ENCODE data around the gene PARD3. TPM values are rescaled to one million over a fixed set of nuclear protein-coding genes. Genes with fewer than 3 reads are reported as not detected.

Gene PARD3
- total RNA-seq, 1 donor from 2014 or later = 58.7 TPM

DNA sequence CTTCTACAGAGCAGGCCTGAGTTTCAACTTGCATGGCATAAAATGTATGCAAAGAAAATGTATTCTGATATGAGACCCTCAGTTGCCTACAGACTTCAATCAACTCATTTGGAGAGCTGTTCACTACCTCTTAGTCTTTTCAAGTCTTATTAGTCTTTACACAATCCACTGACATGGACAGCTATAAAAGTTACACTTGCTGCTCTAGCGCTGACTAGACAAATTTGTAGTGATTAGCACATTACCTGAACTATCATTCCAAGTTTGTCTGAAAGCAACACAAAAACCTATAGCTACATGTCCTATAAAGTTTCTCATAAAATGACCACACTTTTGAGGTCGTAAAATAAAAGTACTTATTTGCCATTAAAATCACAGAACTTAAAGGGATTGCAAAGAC is 83.9 kb downstream of the PARD3 start:
- Histone ChIP-seq H3K27me3 (no peaks in the 10 kb centered on the region), H3K36me3 (no peaks in the 10 kb centered on the region), H3F3A (ENCODE audit: low read depth) (no peaks in the 10 kb centered on the region), H2AFZ (replicated peaks) (no peak overlapping the region), H3K79me2 (ENCODE audit: low read depth) (peaks cover 98% of the 10 kb centered on the region), H3K27ac (no peak overlapping the region), H3K4me1 (peaks cover 5% of the 10 kb centered on the region), H3K9ac (no peak overlapping the region), H4K20me1 (ENCODE audit: low read depth) (peaks cover 65% of the 10 kb centered on the region), H3K4me2 (no peak overlapping the region), H3K9me3 (ENCODE audit: low read depth) (no peaks in the 10 kb centered on the region), H3K4me3 (no peak overlapping the region)
- H3K4me1 Mint-ChIP-seq = peaks cover 34% of the 10 kb centered on the region
- no peak overlapping the region for H3K4me3 Mint-ChIP-seq
- no peaks in the 10 kb centered on the region for H3K27me3 Mint-ChIP-seq (ENCODE audit: insufficient read depth, low read depth)
- no peaks in the 10 kb centered on the region for H3K9me3 Mint-ChIP-seq
- no peaks in the 10 kb centered on the region for H3K36me3 Mint-ChIP-seq
- no peak for DNase-seq (ENCODE audit: low spot score)
- H3K27ac Mint-ChIP-seq = no peak overlapping the region
- no peak for TF ChIP-seq EZH2phosphoT487 (IDR thresholded peaks at IDR 0.05)

DNA sequence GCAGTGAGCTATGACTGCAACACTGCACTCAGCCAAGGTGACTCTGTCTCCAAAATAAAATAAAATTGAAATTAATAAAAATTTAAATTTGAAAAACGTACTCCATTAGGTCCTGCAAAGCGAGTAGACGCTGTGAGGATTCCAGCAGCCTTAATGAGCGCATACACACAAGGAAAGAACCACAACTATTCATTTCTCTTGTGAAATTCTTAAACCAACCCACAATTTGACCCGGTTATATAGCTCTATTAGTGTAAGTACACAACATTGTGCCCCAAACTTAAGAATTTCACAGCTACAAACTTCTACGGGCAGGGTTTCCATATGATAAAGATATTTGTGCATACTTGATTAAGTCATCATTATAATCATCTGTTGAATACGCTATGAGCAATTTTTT is 84.4 kb downstream of the PARD3 start:
- H3K79me2 ChIP-seq (ENCODE audit: low read depth) = peaks cover 98% of the 10 kb centered on the region

GRCh38 chr10:34729619-34730018 is 85.5 kb downstream of the PARD3 start:
- TF ChIP-seq CTCF (IDR thresholded peaks at IDR 0.05) (no peak), EZH2 (IDR thresholded peaks at IDR 0.05) (no peak), EZH2phosphoT487 (IDR thresholded peaks at IDR 0.05) (no peak)
- H3K27me3 Mint-ChIP-seq (ENCODE audit: insufficient read depth, low read depth) = no peaks in the 10 kb centered on the region
- H3K79me2 ChIP-seq (ENCODE audit: low read depth) = peaks cover 96% of the 10 kb centered on the region
- H3K27ac Mint-ChIP-seq = no peak overlapping the region
- peaks cover 5% of the 10 kb centered on the region for H3K4me1 ChIP-seq
- no peaks in the 10 kb centered on the region for H3K36me3 Mint-ChIP-seq
- no peaks in the 10 kb centered on the region for H3K27me3 ChIP-seq
- H3K9ac ChIP-seq = no peak overlapping the region
- peaks cover 42% of the 10 kb centered on the region for H3K4me1 Mint-ChIP-seq
- no peaks in the 10 kb centered on the region for H3K36me3 ChIP-seq
- no peaks in the 10 kb centered on the region for H3F3A ChIP-seq (ENCODE audit: low read depth)
- H3K4me2 ChIP-seq = no peak overlapping the region
- H3K4me3 ChIP-seq = no peak overlapping the region
- DNase-seq (ENCODE audit: low spot score) = no peak
- no peak overlapping the region for H3K27ac ChIP-seq
- H4K20me1 ChIP-seq (ENCODE audit: low read depth) = peaks cover 76% of the 10 kb centered on the region
- no peak overlapping the region for H3K4me3 Mint-ChIP-seq
- H3K9me3 ChIP-seq (ENCODE audit: low read depth) = no peaks in the 10 kb centered on the region
- H3K9me3 Mint-ChIP-seq = no peaks in the 10 kb centered on the region
- H2AFZ ChIP-seq (replicated peaks) = no peak overlapping the region

More for the DNA sequence above, 84.4 kb downstream of the PARD3 start:
- Mint-ChIP-seq H3K36me3 (no peaks in the 10 kb centered on the region), H3K4me3 (no peak overlapping the region), H3K9me3 (no peaks in the 10 kb centered on the region), H3K4me1 (peaks cover 34% of the 10 kb centered on the region), H3K27ac (no peak overlapping the region), H3K27me3 (ENCODE audit: insufficient read depth, low read depth) (no peaks in the 10 kb centered on the region)
- no peaks in the 10 kb centered on the region for H3F3A ChIP-seq (ENCODE audit: low read depth)
- no peaks in the 10 kb centered on the region for H3K9me3 ChIP-seq (ENCODE audit: low read depth)
- H3K4me1 ChIP-seq = peaks cover 5% of the 10 kb centered on the region
- TF ChIP-seq EZH2phosphoT487 (IDR thresholded peaks at IDR 0.05) = no peak
- no peak for TF ChIP-seq CTCF (IDR thresholded peaks at IDR 0.05)
- TF ChIP-seq EZH2 (IDR thresholded peaks at IDR 0.05) = no peak
- H3K36me3 ChIP-seq = no peaks in the 10 kb centered on the region
- no peak overlapping the region for H3K4me2 ChIP-seq
- H3K9ac ChIP-seq = no peak overlapping the region
- DNase-seq (ENCODE audit: low spot score) = no peak
- no peak overlapping the region for H3K4me3 ChIP-seq
- H3K27ac ChIP-seq = no peak overlapping the region
- peaks cover 66% of the 10 kb centered on the region for H4K20me1 ChIP-seq (ENCODE audit: low read depth)
- H2AFZ ChIP-seq (replicated peaks) = no peak overlapping the region
- no peaks in the 10 kb centered on the region for H3K27me3 ChIP-seq

DNA sequence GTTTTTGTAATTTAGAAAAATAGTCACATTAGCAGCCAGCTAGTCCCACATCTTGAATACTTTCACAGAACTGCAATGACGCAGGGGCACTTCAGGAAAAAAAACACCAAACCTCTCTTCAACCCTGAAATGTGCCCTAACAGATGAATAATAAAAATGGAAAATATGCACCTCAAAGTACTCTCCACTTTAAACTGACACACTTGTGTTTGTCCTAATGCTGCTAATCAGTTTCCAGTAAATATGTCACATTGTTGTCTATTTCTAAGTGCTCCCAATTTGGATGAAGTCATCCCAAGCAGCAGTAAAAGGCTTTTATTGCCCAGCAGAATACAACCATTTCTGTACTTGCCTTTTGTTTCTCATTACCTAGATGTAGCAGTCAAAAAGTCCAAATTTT is 86.7 kb downstream of the PARD3 start:
- no peaks in the 10 kb centered on the region for H3K9me3 Mint-ChIP-seq
- H3K27ac Mint-ChIP-seq = no peak overlapping the region
- no peaks in the 10 kb centered on the region for H3K36me3 Mint-ChIP-seq
- H3K4me1 ChIP-seq = peaks cover 5% of the 10 kb centered on the region
- peaks cover 86% of the 10 kb centered on the region for H4K20me1 ChIP-seq (ENCODE audit: low read depth)
- no peaks in the 10 kb centered on the region for H3F3A ChIP-seq (ENCODE audit: low read depth)
- H3K79me2 ChIP-seq (ENCODE audit: low read depth) = peaks cover 96% of the 10 kb centered on the region
- no peak overlapping the region for H3K4me2 ChIP-seq
- TF ChIP-seq EZH2 (IDR thresholded peaks at IDR 0.05) = no peak
- TF ChIP-seq EZH2phosphoT487 (IDR thresholded peaks at IDR 0.05) = no peak
- no peak for TF ChIP-seq CTCF (IDR thresholded peaks at IDR 0.05)
- no peaks in the 10 kb centered on the region for H3K27me3 ChIP-seq
- no peaks in the 10 kb centered on the region for H3K9me3 ChIP-seq (ENCODE audit: low read depth)
- no peaks in the 10 kb centered on the region for H3K27me3 Mint-ChIP-seq (ENCODE audit: insufficient read depth, low read depth)
- no peak overlapping the region for H3K4me3 ChIP-seq
- no peak overlapping the region for H3K4me3 Mint-ChIP-seq
- H3K9ac ChIP-seq = no peak overlapping the region
- peaks cover 51% of the 10 kb centered on the region for H3K4me1 Mint-ChIP-seq
- no peak overlapping the region for H2AFZ ChIP-seq (replicated peaks)
- no peak overlapping the region for H3K27ac ChIP-seq
- DNase-seq (ENCODE audit: low spot score) = no peak
- no peaks in the 10 kb centered on the region for H3K36me3 ChIP-seq

Measured in neural progenitor cell (in vitro differentiated cells).